NB4 (cell line): Measurements from ENCODE around the gene TBC1D17.

Experiments
- DNase-seq: peaks from one replicate; pipeline ENCODE4 v3.0.0; 2010; ENCODE audit warnings: low read depth
- H3K4me3 ChIP-seq: one replicate; pipeline ENCODE4 v1.5.1; 2011; ENCODE audit warnings: mild to moderate bottlenecking, low read depth, low read length, moderate library complexity
- CTCF ChIP-seq: IDR thresholded peaks from one replicate; pipeline ENCODE4 v1.5.1; 2012; ENCODE audit warnings: low read depth, low read length
- MYC ChIP-seq: IDR thresholded peaks from 2 replicates; pipeline ENCODE4 v1.6.1; 2011; ENCODE audit warnings: low read depth, low read length
- POLR2A ChIP-seq: IDR thresholded peaks from 2 replicates; pipeline ENCODE4 v1.6.1; 2011; ENCODE audit warnings: mild to moderate bottlenecking; ENCODE audit not compliant: insufficient read length; ENCODE audit errors: extremely low read depth
- TF ChIP-seq, protein P1 (sequence below): IDR thresholded peaks from 2 replicates; pipeline ENCODE4 v1.6.1; 2011; ENCODE audit warnings: low read depth, low read length

TBC1D17 gene

DNA sequence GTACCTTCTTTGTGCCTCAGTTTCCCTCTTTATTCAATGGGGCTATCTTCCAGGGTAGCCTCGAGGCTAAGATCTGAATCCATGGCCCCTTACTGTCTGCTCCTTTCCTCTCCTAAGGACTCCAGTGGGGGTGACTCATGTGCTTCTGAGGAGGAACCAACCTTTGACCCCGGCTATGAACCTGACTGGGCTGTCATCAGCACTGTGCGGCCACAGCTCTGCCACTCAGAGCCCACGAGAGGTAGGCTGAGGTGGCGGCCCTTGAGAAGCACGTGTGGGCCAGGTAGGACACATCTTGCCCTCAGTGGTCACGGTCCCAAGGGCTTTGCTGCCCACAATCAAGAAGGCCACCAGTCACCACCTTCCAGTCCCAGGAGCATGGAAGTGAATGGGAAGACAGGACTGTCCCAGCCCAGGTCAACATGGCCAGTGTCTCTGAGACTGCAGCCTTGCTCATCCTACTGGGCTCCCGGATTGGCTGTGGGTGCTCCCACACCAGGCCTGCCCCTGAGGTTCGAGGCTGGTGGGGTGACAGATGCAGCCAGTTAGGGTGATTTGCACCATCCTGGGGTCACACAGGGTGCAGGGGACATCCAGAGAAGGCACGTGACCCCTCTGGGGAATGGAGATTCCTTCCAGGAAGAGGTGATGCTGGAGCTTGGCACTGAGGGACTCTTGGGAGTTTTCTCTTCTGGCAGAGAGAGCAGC lies 2.8 kb downstream of the TBC1D17 start:
- no peak for DNase-seq
- TF ChIP-seq POLR2A, result no peak
- no peak for TF ChIP-seq MYC
- TF ChIP-seq, protein P1, sequence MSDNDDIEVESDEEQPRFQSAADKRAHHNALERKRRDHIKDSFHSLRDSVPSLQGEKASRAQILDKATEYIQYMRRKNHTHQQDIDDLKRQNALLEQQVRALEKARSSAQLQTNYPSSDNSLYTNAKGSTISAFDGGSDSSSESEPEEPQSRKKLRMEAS, result no peak
- no peak for TF ChIP-seq CTCF
- no peak overlapping the region for H3K4me3 ChIP-seq

GRCh38 chr19:49881186-49881585 lies 3.7 kb downstream of the TBC1D17 start:
- DNase-seq, result no peak
- H3K4me3 ChIP-seq, result no peak overlapping the region
- TF ChIP-seq MYC, result no peak
- TF ChIP-seq CTCF, result no peak
- TF ChIP-seq, protein P1, result no peak
- no peak for TF ChIP-seq POLR2A

GRCh38 chr19:49881672-49882394 lies 4.3 kb downstream of the TBC1D17 start:
- no peak for TF ChIP-seq MYC
- TF ChIP-seq POLR2A, result no peak
- no peak for TF ChIP-seq CTCF
- TF ChIP-seq, protein P1, result no peak
- no peak overlapping the region for H3K4me3 ChIP-seq
- DNase-seq, result no peak

GRCh38 chr19:49882643-49883042 lies 5.1 kb downstream of the TBC1D17 start:
- DNase-seq, result no peak
- TF ChIP-seq CTCF (no peak), MYC (no peak), POLR2A (no peak)
- TF ChIP-seq, protein P1, result no peak
- no peak overlapping the region for H3K4me3 ChIP-seq

- no peak overlapping the region for H3K4me3 ChIP-seq
- no peak for TF ChIP-seq POLR2A
- TF ChIP-seq, protein P1, result no peak
- no peak for TF ChIP-seq MYC
- TF ChIP-seq CTCF, result no peak
These were observed 5.6 kb downstream of the TBC1D17 start for GRCh38 chr19:49883094-49883493.

More at GRCh38 chr19:49883094-49883493, 5.6 kb downstream of the TBC1D17 start:
- no peak for DNase-seq
